HG02759 (cell line): ENCODE results near the gene TNIK.

Source experiments
- ATAC-seq: cut with Tn5 transposase; IDR thresholded peaks from one replicate; pipeline ENCODE4 v1.9.1; 2021; ENCODE audit warnings: mild to moderate bottlenecking, moderate library complexity; ENCODE audit not compliant: unreplicated experiment

Gene TNIK

GRCh38 chr3:171240504-171240835 is 219.7 kb downstream of the TNIK start:
- ATAC-seq, result no peak

GRCh38 chr3:171239757-171240503 is 220.3 kb downstream of the TNIK start:
- no peak for ATAC-seq

- ATAC-seq, result no peak
Measured at GRCh38 chr3:171237009-171237385, 223.2 kb downstream of the TNIK start.

GRCh38 chr3:171236265-171237008 is 223.8 kb downstream of the TNIK start:
- no peak for ATAC-seq

GRCh38 chr3:171234298-171235010 is 225.8 kb downstream of the TNIK start:
- ATAC-seq, result no peak

- no peak for ATAC-seq
Measured at GRCh38 chr3:171231361-171231760, 228.8 kb downstream of the TNIK start.

- no peak for ATAC-seq
Measured at GRCh38 chr3:171230865-171231264, 229.3 kb downstream of the TNIK start.

- ATAC-seq, result no peak
Measured at GRCh38 chr3:171229173-171229572, 231.0 kb downstream of the TNIK start.

GRCh38 chr3:171228240-171228639 is 232.0 kb downstream of the TNIK start:
- ATAC-seq, result no peak

- no peak for ATAC-seq
Measured at GRCh38 chr3:171227828-171228227, 232.4 kb downstream of the TNIK start.

- no peak for ATAC-seq
Measured at GRCh38 chr3:171227359-171227758, 232.8 kb downstream of the TNIK start.

- ATAC-seq, result no peak
Measured at GRCh38 chr3:171226794-171227193, 233.4 kb downstream of the TNIK start.

- ATAC-seq, result no peak
Measured at GRCh38 chr3:171225708-171226107, 234.5 kb downstream of the TNIK start.

GRCh38 chr3:171225165-171225564 is 235.0 kb downstream of the TNIK start:
- no peak for ATAC-seq

- no peak for ATAC-seq
Measured at GRCh38 chr3:171223396-171223795, 236.8 kb downstream of the TNIK start.

GRCh38 chr3:171222995-171223394 is 237.2 kb downstream of the TNIK start:
- no peak for ATAC-seq

- no peak for ATAC-seq
Measured at GRCh38 chr3:171221597-171221996, 238.6 kb downstream of the TNIK start.

- ATAC-seq, result no peak
Measured at GRCh38 chr3:171221104-171221503, 239.1 kb downstream of the TNIK start.

- ATAC-seq, result no peak
Measured at GRCh38 chr3:171219258-171219657, 240.9 kb downstream of the TNIK start.

GRCh38 chr3:171218069-171218468 is 242.1 kb downstream of the TNIK start:
- ATAC-seq, result no peak

- no peak for ATAC-seq
Measured at GRCh38 chr3:171213907-171214306, 246.3 kb downstream of the TNIK start.

GRCh38 chr3:171213178-171213577 is 247.0 kb downstream of the TNIK start:
- no peak for ATAC-seq
